GM06990 (cell line): ENCODE results near the gene HOXA3.

Experiments used
- DNase-seq: peaks from one replicate; pipeline ENCODE4 v3.0.0-alpha.2; 2011; ENCODE audit not compliant: insufficient read length; ENCODE audit errors: extremely low read depth
- H3K27me3 ChIP-seq: replicated peaks from 2 replicates; pipeline ENCODE4 v1.6.0; 2011; ENCODE audit warnings: low read length; ENCODE audit not compliant: control insufficient read depth, insufficient read depth
- H3K36me3 ChIP-seq: 2 replicates; pipeline ENCODE4 v1.5.1; 2011; ENCODE audit warnings: low read length; ENCODE audit not compliant: control insufficient read depth, insufficient read depth
- H3K4me3 ChIP-seq: replicated peaks from 2 replicates; pipeline ENCODE4 v1.5.1; 2011; ENCODE audit warnings: low read depth, mild to moderate bottlenecking, control low read depth, low read length
- CTCF ChIP-seq: IDR thresholded peaks from 2 replicates; pipeline ENCODE4 v1.5.1; 2011; ENCODE audit warnings: low read length, control low read depth, mild to moderate bottlenecking, inconsistent platforms; ENCODE audit not compliant: insufficient read depth, poor library complexity, severe bottlenecking

The HOXA3 gene

GRCh38 chr7:27106181-27106900 is 46.0 kb downstream of the HOXA3 start:
- no peak for TF ChIP-seq CTCF
- no peak for DNase-seq
- Histone ChIP-seq H3K27me3 (no peaks in the 10 kb centered on the region), H3K36me3 (no peaks in the 10 kb centered on the region), H3K4me3 (no peak overlapping the region)

GRCh38 chr7:27105301-27106031 is 46.9 kb downstream of the HOXA3 start:
- no peak overlapping the region for H3K4me3 ChIP-seq
- no peak for TF ChIP-seq CTCF
- H3K27me3 ChIP-seq = no peaks in the 10 kb centered on the region
- DNase-seq = no peak
- H3K36me3 ChIP-seq = no peaks in the 10 kb centered on the region

- no peaks in the 10 kb centered on the region for H3K36me3 ChIP-seq
- no peak overlapping the region for H3K4me3 ChIP-seq
- no peak for TF ChIP-seq CTCF
- no peak for DNase-seq
- no peaks in the 10 kb centered on the region for H3K27me3 ChIP-seq
Measured at GRCh38 chr7:27104341-27105058, 47.9 kb downstream of the HOXA3 start.

DNA sequence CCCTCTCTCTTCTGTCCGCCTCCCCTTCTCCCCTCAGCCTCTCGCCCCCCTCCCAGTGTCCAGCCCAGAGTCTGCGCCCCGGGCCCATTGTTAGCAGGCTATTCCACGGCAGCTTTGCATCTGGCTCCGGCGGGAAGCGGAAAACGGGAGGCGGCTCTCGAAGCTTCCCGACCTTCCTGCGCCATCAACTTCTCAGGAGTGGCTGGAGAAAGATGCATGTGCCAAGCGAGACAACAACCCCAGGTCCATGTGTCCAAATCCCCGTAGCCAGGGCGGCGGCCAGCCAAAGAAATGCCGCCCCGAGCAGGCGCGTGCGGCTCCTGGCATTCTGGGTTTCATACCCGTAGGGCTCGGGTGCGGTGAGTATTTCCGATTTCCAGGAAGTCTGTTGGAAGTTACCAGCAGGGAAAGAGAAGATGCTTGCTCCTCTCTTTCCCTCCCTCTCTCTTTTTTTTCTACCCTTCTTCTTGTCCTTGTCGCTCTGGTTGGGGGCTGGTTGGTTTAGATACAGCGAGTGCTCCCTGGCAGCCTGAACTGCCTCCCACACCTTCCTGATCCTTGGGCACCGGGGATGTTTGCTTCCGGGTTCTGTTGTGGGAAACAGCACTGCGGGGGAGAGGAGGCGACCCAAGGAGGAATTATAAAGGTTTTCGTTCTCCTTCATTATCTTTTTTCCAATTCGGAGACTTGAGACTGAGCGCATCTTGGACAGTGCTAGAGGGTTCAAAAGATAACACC is 48.7 kb downstream of the HOXA3 start:
- Histone ChIP-seq H3K36me3 (no peaks in the 10 kb centered on the region), H3K27me3 (no peaks in the 10 kb centered on the region), H3K4me3 (no peak overlapping the region)
- no peak for DNase-seq
- TF ChIP-seq CTCF = no peak

- Histone ChIP-seq H3K27me3 (no peaks in the 10 kb centered on the region), H3K4me3 (no peak within 1 kb of the TSS), H3K36me3 (no peaks in the 10 kb centered on the region)
- no peak for DNase-seq
- no peak for TF ChIP-seq CTCF
Measured at GRCh38 chr7:27102581-27103442, 49.6 kb downstream of the HOXA3 start, which contains the start of gene HOXA2. HOXA2 (minus strand) TSS chr7:27102683; CDS start chr7:27102500, 183 bp downstream.
